ENCODE data around the gene DCC. TPM values are rescaled to one million over a fixed set of nuclear protein-coding genes. Genes with fewer than 3 reads are reported as not detected.

DCC gene
- total RNA-seq, 2 donors from 2014 or later = not detected

DNA sequence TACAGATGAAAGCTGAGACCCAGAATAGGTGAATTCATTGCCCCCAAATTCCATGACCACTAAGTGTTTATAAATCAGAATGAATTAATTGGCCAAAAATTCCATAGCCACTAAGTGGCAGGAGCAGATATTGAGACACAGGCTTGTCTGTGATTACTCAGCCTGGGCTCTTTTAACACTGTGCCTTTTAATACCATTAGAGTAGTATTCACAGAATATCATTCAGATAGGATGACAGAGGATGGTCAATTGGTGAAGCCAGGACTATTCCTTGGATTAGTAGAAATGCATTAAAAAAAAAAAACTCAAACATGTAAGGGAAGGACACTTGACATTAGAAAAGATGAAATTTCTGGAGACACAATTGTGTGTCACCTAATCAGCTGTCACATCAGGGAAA, 698.6 kb downstream of the DCC start:
- Mint-ChIP-seq H3K36me3 (ENCODE audit: low read depth) (no peaks in the 10 kb centered on the region), H3K4me1 (no peaks in the 10 kb centered on the region), H3K9me3 (peaks cover 4% of the 10 kb centered on the region), H3K27ac (no peak overlapping the region), H3K27me3 (no peaks in the 10 kb centered on the region), H3K4me3 (no peak overlapping the region)
- ATAC-seq (replicated peaks) = no peak

DNA sequence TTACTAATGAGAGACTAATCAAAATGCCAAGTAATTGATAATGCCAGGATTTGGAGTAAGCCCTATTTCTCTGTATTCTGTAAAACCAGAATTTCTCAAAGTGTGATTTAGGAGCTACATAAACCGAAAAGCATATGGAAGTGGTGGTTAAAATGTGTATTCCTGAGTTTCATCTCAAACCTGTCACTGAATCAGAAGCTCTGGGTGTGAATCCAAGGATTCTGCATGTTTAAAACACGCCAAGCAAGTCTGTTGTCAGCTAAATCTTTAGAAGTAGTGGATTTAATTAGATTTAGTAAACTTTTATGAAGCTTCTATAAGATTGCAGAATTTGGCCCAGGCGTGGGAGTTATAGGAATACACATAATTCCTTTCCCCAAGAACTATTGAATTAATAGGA, 700.3 kb downstream of the DCC start:
- Mint-ChIP-seq H3K36me3 (ENCODE audit: low read depth) (no peaks in the 10 kb centered on the region), H3K4me3 (no peak overlapping the region), H3K27ac (no peak overlapping the region), H3K4me1 (no peaks in the 10 kb centered on the region), H3K27me3 (no peaks in the 10 kb centered on the region), H3K9me3 (peaks cover 4% of the 10 kb centered on the region)
- ATAC-seq (replicated peaks) = no peak

DNA sequence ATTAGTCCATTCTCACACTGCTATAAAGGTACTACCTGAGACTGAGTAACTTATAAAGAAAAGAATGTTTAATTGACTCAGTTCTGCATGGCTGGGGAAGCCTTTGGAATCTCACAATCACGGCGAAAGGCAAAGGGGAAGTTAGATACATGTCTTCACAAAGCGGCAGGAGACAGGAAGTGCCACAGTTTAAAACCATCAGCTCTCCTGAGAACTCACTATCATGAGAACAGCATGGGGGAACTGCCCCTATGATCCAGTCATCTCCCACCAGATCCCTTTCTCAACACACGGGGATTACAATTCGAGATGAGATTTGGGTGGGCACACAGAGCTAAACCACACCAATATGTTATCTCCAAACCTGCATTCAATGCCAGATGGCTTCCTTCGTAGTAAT, 716.1 kb downstream of the DCC start:
- Mint-ChIP-seq H3K27me3 (no peaks in the 10 kb centered on the region), H3K4me3 (no peak overlapping the region), H3K36me3 (ENCODE audit: low read depth) (no peaks in the 10 kb centered on the region), H3K9me3 (peaks cover 8% of the 10 kb centered on the region), H3K27ac (no peak overlapping the region), H3K4me1 (no peaks in the 10 kb centered on the region)
- ATAC-seq (replicated peaks) = no peak

GRCh38 chr18:53070788-53071187, 730.8 kb downstream of the DCC start:
- ATAC-seq (replicated peaks) = no peak
- no peaks in the 10 kb centered on the region for H3K4me1 Mint-ChIP-seq
- H3K9me3 Mint-ChIP-seq = peaks cover 6% of the 10 kb centered on the region
- no peak overlapping the region for H3K27ac Mint-ChIP-seq
- H3K27me3 Mint-ChIP-seq = no peaks in the 10 kb centered on the region
- H3K36me3 Mint-ChIP-seq (ENCODE audit: low read depth) = no peaks in the 10 kb centered on the region
- H3K4me3 Mint-ChIP-seq = no peak overlapping the region

DNA sequence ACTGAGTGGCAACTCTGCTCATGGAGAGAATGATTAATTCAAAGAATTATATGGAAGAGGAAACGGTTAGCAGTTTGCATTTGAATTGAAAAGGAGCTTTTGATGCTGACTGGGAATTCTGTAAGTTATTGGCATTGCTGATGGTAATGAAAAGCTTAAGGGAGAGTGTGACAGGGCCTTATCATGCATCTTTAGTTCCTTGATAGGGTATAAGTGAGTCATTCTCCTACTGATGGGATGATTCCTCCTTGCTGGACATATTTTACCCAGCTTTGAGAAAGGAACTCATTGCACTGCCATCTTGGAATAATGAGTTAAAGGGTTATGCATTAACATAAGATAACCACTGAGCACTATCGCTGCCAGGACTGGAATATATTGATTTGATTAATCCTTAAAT, 740.7 kb downstream of the DCC start:
- Mint-ChIP-seq H3K27ac (no peak overlapping the region), H3K36me3 (ENCODE audit: low read depth) (no peaks in the 10 kb centered on the region), H3K4me1 (no peaks in the 10 kb centered on the region), H3K27me3 (no peaks in the 10 kb centered on the region), H3K4me3 (no peak overlapping the region), H3K9me3 (peaks cover 8% of the 10 kb centered on the region)
- ATAC-seq (replicated peaks) = no peak

GRCh38 chr18:53093636-53094035, 753.6 kb downstream of the DCC start:
- Mint-ChIP-seq H3K4me1 (no peaks in the 10 kb centered on the region), H3K27me3 (no peaks in the 10 kb centered on the region), H3K27ac (no peak overlapping the region), H3K36me3 (ENCODE audit: low read depth) (no peaks in the 10 kb centered on the region), H3K9me3 (peaks cover 3% of the 10 kb centered on the region), H3K4me3 (no peak overlapping the region)
- no peak for ATAC-seq (replicated peaks)

DNA sequence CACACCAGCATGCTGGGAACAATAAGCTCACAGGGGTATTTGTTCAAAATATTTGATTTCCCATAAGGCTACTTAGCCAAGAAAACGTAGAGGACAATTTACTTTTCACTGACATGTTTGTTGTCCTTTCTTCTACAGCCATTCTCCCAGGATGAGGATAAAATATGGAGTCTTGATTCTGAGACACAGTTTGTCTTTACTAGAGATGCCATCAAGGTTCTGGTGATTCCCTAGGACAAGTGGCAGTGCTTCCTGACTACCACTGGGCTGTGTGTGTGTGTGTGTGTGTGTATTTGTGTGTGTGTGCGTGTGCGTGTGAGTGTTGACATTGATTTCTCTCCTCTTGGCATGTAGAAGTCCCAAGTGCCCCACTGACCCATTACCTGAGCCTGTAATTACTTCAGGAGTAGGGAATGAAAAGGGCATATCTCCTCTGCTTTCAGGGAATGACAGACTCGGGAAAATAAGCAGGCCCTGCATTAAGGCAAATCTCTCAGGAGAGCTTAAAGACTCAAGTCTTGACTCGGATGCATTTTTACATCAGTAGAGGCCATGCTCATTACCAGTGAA, 761.6 kb downstream of the DCC start:
- no peak for ATAC-seq (replicated peaks)
- Mint-ChIP-seq H3K4me1 (no peaks in the 10 kb centered on the region), H3K9me3 (peaks cover 16% of the 10 kb centered on the region), H3K36me3 (ENCODE audit: low read depth) (no peaks in the 10 kb centered on the region), H3K27me3 (no peaks in the 10 kb centered on the region), H3K4me3 (no peak overlapping the region), H3K27ac (no peak overlapping the region)

DNA sequence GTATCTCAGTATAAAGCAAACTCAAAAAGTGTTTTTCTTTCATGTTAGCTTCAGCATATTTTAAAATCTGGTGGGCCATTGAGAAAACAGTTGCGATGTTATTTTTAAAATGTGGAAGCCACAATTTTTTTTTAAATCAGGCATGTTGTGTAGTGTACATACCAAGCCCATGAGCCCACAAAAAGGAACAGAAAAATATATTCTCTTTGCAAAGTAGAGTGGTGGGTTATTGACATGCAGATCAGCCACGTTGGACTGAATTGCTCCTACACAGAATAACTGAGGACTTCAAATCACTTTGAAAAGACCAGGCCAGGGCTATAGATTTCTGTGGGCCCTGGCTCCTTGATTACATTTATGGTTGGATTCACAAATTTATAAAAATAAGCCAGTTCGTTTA, 774.4 kb downstream of the DCC start:
- Mint-ChIP-seq H3K36me3 (ENCODE audit: low read depth) (no peaks in the 10 kb centered on the region), H3K4me3 (no peak overlapping the region), H3K27ac (no peak overlapping the region), H3K27me3 (no peaks in the 10 kb centered on the region), H3K9me3 (peaks cover 9% of the 10 kb centered on the region), H3K4me1 (no peaks in the 10 kb centered on the region)
- ATAC-seq (replicated peaks) = no peak

DNA sequence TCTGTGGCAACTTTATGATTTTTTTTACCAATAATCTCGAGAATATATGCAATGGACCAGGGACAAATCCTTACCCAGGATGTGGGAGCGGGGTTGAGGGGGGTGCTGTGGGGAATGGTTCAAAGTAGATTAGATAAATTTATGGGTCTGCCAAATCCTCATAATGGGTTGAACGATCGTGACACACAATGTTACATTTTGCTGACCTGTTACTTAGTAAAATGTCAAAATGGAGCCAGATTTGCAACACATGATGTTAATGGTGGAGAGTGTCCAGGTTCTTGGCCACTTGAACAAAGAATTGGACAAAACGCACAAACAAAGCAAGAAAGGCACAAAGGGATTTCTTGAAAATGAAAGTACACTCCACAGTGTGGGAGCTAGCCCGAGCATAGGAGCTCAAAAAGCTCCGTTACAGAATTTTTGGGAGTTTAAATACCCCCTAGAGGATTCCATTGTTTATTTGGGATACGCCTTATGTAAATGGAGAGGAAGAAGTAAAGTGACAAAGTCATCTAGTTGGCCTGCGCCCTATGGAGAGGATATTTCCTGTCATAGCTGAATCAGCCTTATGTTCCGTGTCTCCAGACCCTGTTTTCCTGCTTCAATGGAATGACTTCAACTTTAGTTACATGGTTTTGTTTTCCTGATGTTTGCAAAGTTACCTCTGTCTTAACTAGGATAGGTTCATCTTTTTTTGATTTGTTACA, 776.0 kb downstream of the DCC start:
- Mint-ChIP-seq H3K27ac (no peak overlapping the region), H3K9me3 (peaks cover 9% of the 10 kb centered on the region), H3K36me3 (ENCODE audit: low read depth) (no peaks in the 10 kb centered on the region), H3K4me3 (no peak overlapping the region), H3K4me1 (no peaks in the 10 kb centered on the region), H3K27me3 (no peaks in the 10 kb centered on the region)
- no peak for ATAC-seq (replicated peaks)

DNA sequence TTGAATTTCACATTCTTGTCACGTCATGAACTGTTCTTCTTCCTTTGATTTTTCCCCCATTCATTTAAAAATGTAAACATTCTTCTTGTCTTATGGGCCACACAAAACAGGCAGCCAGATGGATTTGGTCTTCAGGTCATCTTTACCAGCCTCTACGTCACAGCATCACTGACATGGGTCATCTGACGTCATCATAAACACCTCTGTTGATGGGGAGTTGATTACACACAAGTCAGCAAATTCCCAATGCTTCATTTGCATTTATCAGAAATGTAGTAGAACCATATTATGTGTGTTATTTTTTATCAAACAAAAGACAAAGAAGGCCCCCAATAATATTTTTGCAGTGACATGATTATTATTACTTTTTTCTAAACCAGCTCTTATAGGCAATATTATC, 777.9 kb downstream of the DCC start:
- Mint-ChIP-seq H3K9me3 (peaks cover 9% of the 10 kb centered on the region), H3K27ac (no peak overlapping the region), H3K27me3 (no peaks in the 10 kb centered on the region), H3K36me3 (ENCODE audit: low read depth) (no peaks in the 10 kb centered on the region), H3K4me1 (no peaks in the 10 kb centered on the region), H3K4me3 (no peak overlapping the region)
- ATAC-seq (replicated peaks) = no peak

DNA sequence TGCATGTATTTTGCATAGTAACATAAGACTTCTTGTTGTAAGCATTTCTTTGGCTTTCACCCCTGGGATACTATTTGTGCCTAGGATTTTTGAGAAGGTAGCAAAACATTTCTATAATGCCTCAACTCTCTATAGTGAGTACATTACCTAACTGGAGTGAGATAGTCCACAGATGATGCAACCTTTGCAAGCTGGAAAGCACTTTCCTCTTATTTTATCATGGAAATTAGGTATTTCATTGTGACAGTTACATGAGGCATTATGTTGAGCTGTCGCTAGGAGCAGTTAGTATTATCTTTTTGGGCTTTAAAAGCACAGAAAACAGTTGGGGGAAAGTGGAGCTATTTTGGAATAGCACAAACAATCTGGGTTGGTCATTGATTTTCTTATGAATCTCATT, 786.2 kb downstream of the DCC start:
- Mint-ChIP-seq H3K27me3 (no peaks in the 10 kb centered on the region), H3K4me1 (no peaks in the 10 kb centered on the region), H3K4me3 (no peak overlapping the region), H3K36me3 (ENCODE audit: low read depth) (no peaks in the 10 kb centered on the region), H3K27ac (no peak overlapping the region), H3K9me3 (peaks cover 8% of the 10 kb centered on the region)
- ATAC-seq (replicated peaks) = no peak

DNA sequence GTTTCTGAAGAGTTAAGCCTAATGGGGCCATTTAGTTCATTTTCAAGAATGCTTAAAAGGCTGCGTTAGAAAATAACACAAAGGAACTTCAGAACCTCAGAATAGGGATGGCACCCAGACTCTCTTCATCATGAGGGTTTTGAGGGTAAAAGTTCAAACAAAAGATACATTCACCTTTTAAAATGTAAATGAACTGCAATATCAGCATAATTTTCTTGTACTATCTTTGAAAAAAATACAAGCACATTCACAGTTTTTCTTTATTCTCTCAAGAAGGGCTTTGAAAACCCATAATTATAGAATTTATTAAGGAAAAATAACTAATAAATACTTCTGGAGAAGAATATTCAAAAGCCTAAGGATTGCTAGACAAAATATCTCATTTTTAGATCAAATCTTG, 791.0 kb downstream of the DCC start:
- no peaks in the 10 kb centered on the region for H3K4me1 Mint-ChIP-seq
- no peak overlapping the region for H3K27ac Mint-ChIP-seq

DNA sequence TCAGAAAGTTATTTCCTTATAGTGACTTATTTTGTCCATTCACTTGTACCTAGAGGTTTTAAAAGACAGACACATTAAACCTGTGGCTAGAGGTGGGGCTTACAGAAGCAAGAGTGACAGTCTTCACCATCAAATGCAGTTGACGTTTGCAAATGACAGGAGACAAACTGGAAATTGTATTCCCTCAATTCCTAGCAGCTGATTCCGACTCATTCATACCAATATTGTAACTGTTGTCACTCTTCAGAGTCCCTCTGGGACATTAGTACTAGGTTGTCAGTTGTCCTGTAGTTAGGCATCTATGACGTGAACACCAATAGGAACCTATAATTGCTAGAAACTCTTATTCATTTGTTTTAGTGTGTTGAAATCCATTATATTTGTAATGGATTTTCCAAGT, 794.7 kb downstream of the DCC start:
- Mint-ChIP-seq H3K27ac (no peak overlapping the region), H3K36me3 (ENCODE audit: low read depth) (no peaks in the 10 kb centered on the region), H3K4me1 (no peaks in the 10 kb centered on the region), H3K4me3 (no peak overlapping the region), H3K9me3 (peaks cover 12% of the 10 kb centered on the region), H3K27me3 (no peaks in the 10 kb centered on the region)
- ATAC-seq (replicated peaks) = no peak

More for the DNA sequence above, 791.0 kb downstream of the DCC start:
- Mint-ChIP-seq H3K36me3 (ENCODE audit: low read depth) (no peaks in the 10 kb centered on the region), H3K27me3 (no peaks in the 10 kb centered on the region), H3K9me3 (peaks cover 12% of the 10 kb centered on the region), H3K4me3 (no peak overlapping the region)
- ATAC-seq (replicated peaks) = no peak

DNA sequence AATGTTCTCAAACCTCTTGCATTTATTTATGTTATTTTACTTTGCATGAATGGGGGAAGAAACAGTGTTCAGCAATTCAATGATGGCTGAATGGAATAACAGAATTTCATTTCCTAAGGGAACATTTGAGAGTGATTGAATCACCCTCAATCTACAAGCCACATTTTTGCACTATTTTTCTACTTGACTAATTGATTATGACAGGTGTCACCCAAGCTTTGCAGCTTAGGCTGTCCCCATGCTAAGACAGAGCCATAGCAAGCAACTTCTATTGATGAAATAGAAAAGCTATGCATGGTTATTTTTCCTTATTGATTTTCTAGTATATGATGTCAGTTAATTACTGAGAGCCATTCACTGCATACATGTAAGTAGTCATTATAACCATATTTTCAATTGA, 795.7 kb downstream of the DCC start:
- no peak for ATAC-seq (replicated peaks)
- H3K36me3 Mint-ChIP-seq (ENCODE audit: low read depth) = no peaks in the 10 kb centered on the region
- no peak overlapping the region for H3K4me3 Mint-ChIP-seq
- peaks cover 10% of the 10 kb centered on the region for H3K9me3 Mint-ChIP-seq
- no peak overlapping the region for H3K27ac Mint-ChIP-seq
- no peaks in the 10 kb centered on the region for H3K27me3 Mint-ChIP-seq
- H3K4me1 Mint-ChIP-seq = no peaks in the 10 kb centered on the region

DNA sequence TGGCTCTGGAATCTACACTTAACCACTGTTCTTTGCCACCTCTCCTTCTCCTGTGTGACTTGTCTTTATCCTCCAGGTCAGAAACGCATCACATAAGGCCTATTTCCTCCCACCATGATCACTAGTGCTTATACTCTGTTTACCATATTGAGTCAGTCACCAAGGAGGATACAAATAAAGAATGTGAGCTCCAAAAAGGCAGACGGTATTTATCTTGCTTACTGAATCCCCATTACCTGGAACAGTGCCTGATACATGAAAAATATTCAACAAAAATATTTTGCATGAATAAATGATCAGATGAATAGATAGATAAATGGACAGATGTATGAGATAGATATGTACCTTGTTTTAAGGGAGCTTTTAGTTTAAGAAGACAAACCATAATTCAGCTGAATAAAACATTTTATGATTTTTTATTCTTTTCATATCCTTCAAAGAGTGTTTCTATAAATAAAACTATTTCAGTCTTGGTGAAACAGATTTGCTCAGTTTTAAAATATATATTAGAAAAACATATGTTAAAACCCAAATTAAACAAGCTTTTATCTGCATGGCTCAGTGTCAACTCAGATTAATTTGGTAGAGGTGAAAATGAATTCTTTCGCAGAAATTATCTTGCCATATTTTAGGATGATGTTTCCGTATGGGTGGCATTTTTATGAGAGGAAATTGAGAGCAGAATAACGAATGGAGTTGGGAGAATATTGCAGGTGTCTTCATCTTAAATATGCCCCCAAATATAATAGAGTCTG, 799.9 kb downstream of the DCC start:
- Mint-ChIP-seq H3K4me3 (no peak overlapping the region), H3K4me1 (no peaks in the 10 kb centered on the region)

More for the DNA sequence above, 799.9 kb downstream of the DCC start:
- Mint-ChIP-seq H3K27me3 (no peaks in the 10 kb centered on the region), H3K27ac (no peak overlapping the region), H3K9me3 (peaks cover 8% of the 10 kb centered on the region), H3K36me3 (ENCODE audit: low read depth) (no peaks in the 10 kb centered on the region)
- ATAC-seq (replicated peaks) = no peak
